K562 (cell line): ENCODE measurements around the gene KPNB1. TPM values are rescaled to one million over a fixed set of nuclear protein-coding genes. Genes with fewer than 3 reads are reported as not detected.
A peak's percentile ranks its signal among the peaks of the same experiment; 100 is the strongest.

Source experiments
- CBX1 ChIP-seq: sonication (generic); IDR thresholded peaks from 2 replicates; pipeline ENCODE4 v1.6.1; 2016; ENCODE audit warnings: antibody characterized with exemption, low read depth, mild to moderate bottlenecking
- CCAR2 ChIP-seq: fragments of 200-400 bp; formaldehyde crosslinking; IDR thresholded peaks from 2 replicates; pipeline ENCODE4 v1.6.1; 2017; ENCODE audit warnings: mild to moderate bottlenecking, low read depth, low read length
- CREB1 ChIP-seq, 2 experiments: sonication (generic) in 1 of 2; formaldehyde crosslinking in 1 of 2; IDR thresholded peaks; 2 replicates each; pipeline versions ENCODE4 v1.6.1 to v1.8.0; 2012 to 2022; ENCODE audit warnings: inconsistent platforms in 1 of 2, mild to moderate bottlenecking in 1 of 2, missing genetic modification reagents in 1 of 2, moderate library complexity in 1 of 2
- DLX4 ChIP-seq: fragments of 250-450 bp; sonication (Bioruptor Pico); IDR thresholded peaks from 2 replicates; pipeline ENCODE4 v1.6.1; 2021; ENCODE audit warnings: mild to moderate bottlenecking
- FOXA3 ChIP-seq, 2 experiments: fragments of 450-650 bp in 1 of 2; sonication (generic) in 1 of 2; formaldehyde crosslinking; IDR thresholded peaks in 1 of 2; conservative IDR thresholded peaks in 1 of 2; 2 replicates each; pipeline versions ENCODE4 v1.4.0 to v1.8.0; 2020 to 2022; ENCODE audit warnings: mild to moderate bottlenecking in 2 of 2, missing genetic modification reagents in 1 of 2
- HDAC1 ChIP-seq, 2 experiments: fragments of 450-650 bp; IDR thresholded peaks; 2 replicates each; pipeline ENCODE4 v1.6.1; 2016 to 2017; ENCODE audit warnings: inconsistent platforms in 1 of 2, mild to moderate bottlenecking in 1 of 2, moderate library complexity in 1 of 2
- ILK ChIP-seq: fragments of 450-650 bp; IDR thresholded peaks from 2 replicates; pipeline ENCODE4 v1.6.1; 2016; ENCODE audit warnings: missing genetic modification characterization, low read depth, mild to moderate bottlenecking, missing compliant biosample characterization, moderate library complexity, borderline replicate concordance
- LCOR ChIP-seq: sonication (generic); formaldehyde crosslinking; IDR thresholded peaks from 2 replicates; pipeline ENCODE4 v1.8.0; 2022; ENCODE audit warnings: mild to moderate bottlenecking, missing genetic modification reagents
- NCOA2 ChIP-seq, 2 experiments: fragments of 450-650 bp; IDR thresholded peaks; 2 replicates each; pipeline ENCODE4 v1.6.1; 2018; ENCODE audit warnings: mild to moderate bottlenecking in 2 of 2, moderate library complexity in 1 of 2; ENCODE audit not compliant: partially characterized antibody in 2 of 2
- SNRNP70 ChIP-seq: fragments of 200-400 bp; formaldehyde crosslinking; optimal IDR thresholded peaks from 2 replicates; pipeline ENCODE3; 2017; ENCODE audit warnings: low read depth, low read length
- TEAD2 ChIP-seq: fragments of 450-650 bp; IDR thresholded peaks from 2 replicates; pipeline ENCODE4 v1.6.1; 2016; ENCODE audit warnings: missing genetic modification characterization, control low read depth, missing compliant biosample characterization
- ZFP30 ChIP-seq: fragments of 250-450 bp; sonication (Bioruptor Pico); IDR thresholded peaks from 2 replicates; pipeline ENCODE4 v1.8.0; 2022; ENCODE audit warnings: moderate library complexity, mild to moderate bottlenecking, inconsistent platforms, borderline replicate concordance
- ZNF277 ChIP-seq: fragments of 250-450 bp; sonication (Bioruptor Pico); IDR thresholded peaks from 2 replicates; pipeline ENCODE4 v1.8.0; 2022; ENCODE audit warnings: inconsistent platforms, mild to moderate bottlenecking, moderate library complexity, borderline replicate concordance
- ZNF655 ChIP-seq: fragments of 250-450 bp; sonication (Bioruptor Pico); IDR thresholded peaks from 2 replicates; pipeline ENCODE4 v1.5.0; 2021
- ZNF785 ChIP-seq: fragments of 250-450 bp; sonication (Bioruptor Pico); IDR thresholded peaks from 2 replicates; pipeline ENCODE4 v1.4.0; 2020; ENCODE audit warnings: mild to moderate bottlenecking
- polyA plus RNA-seq, 8 experiments: library from polyadenylated mRNA; depleted of rRNA in 4 of 8; stranded (reverse) in 5 of 8; unstranded in 3 of 8; fragments of >200 nt; fragmentation: Nextera tagmentation in 2 of 8; fragmentation: Illumina TruSeq in 1 of 8; extraction: Ambion mirVana in 2 of 8; extraction: Trizol in 1 of 8; gene quantifications; 2 replicates each; pipeline versions ENCODE4 v1.2.1 to v1.2.3, GENCODE V29; 2011 to 2014; ENCODE audit warnings: inconsistent platforms in 1 of 8, missing spikeins in 1 of 8
- total RNA-seq, 7 experiments: library from RNA; depleted of rRNA in 6 of 7; stranded (reverse); fragments of >200 nt in 6 of 7; fragmentation: Illumina TruSeq in 2 of 7; extraction: Trizol in 2 of 7; gene quantifications; 2 replicates each; pipeline versions ENCODE4 v1.2.1 to v1.2.3, GENCODE V29; 2011 to 2021; ENCODE audit warnings: low replicate concordance in 1 of 7
- TF ChIP-seq, protein P1 (sequence below): fragments of 200-800 bp; sonication (Bioruptor generic); IDR thresholded peaks from 2 replicates; pipeline ENCODE4 v1.6.1; 2017; ENCODE audit warnings: missing genetic modification characterization, missing compliant biosample characterization
- TF ChIP-seq, protein P2 (sequence below): sonication (generic); formaldehyde crosslinking; IDR thresholded peaks from 2 replicates; pipeline ENCODE4 v1.8.0; 2023; ENCODE audit warnings: mild to moderate bottlenecking, missing genetic modification reagents

Gene KPNB1
- total and polyA plus RNA-seq, 9 of the 15 experiments (the other 6 are each of a cell fraction or from before 2014, with no cell fraction given), result 154 to 622 (median 354) TPM

DNA sequence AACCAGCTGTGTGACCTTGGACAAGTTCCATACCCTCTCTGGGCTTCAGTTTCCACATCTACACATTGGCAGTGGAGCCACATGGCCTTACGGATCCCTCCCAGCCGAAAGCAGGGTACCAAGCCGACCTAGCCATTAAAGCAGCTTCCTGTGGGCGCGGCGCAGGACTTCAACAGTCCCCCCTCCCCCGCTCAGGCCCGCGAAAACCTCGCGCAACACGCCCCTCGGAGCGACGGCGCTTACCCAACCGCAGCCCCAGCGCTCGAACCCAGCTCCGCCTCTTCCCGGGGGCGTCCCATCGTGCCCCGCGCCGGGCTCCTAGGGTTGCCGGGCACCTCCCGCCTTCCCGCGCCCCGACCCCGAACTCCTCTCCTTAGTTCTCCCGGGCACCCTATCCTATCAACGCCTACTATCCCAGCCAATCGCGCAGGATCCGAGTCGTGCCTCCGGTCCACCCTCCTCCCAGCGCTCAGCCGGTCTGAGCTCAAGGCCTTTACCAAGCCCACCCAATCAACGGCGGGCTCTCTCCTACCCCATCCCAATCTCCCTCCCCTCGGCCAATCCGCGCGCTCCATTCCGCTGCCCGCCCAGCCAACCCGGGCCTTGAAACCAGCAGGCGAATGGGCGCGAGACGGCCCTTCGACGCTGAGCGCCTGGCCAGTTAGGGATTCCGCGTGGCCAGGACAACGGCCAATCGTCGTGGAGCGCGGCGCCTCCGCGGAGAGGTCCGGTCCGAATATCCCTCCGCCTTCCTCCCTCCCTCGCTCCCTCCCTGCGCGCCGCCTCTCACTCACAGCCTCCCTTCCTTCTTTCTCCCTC lies at the start of gene KPNB1 (continued):
- TF ChIP-seq, protein P1, sequence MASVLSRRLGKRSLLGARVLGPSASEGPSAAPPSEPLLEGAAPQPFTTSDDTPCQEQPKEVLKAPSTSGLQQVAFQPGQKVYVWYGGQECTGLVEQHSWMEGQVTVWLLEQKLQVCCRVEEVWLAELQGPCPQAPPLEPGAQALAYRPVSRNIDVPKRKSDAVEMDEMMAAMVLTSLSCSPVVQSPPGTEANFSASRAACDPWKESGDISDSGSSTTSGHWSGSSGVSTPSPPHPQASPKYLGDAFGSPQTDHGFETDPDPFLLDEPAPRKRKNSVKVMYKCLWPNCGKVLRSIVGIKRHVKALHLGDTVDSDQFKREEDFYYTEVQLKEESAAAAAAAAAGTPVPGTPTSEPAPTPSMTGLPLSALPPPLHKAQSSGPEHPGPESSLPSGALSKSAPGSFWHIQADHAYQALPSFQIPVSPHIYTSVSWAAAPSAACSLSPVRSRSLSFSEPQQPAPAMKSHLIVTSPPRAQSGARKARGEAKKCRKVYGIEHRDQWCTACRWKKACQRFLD (CRISPR knock-in tag), result peak; percentile 98
- TF ChIP-seq HDAC1 (IDR thresholded peaks at IDR 0.05), result peak; percentile 35 to 90; a peak in 3 of 4 replicates
- TF ChIP-seq NCOA2 (IDR thresholded peaks at IDR 0.05; ENCODE audit: partially characterized antibody in 2 of 2), result no peak
- no peak for TF ChIP-seq ZNF277
- peak; percentile 98 for TF ChIP-seq CBX1
- no peak for TF ChIP-seq ZFP30 (CRISPR knock-in tag)
- no peak for TF ChIP-seq FOXA3 (CRISPR knock-in tag; conservative IDR thresholded peaks at IDR 0.05 in 1 of 2, IDR thresholded peaks at IDR 0.05 in 1 of 2)
- no peak for TF ChIP-seq SNRNP70
- TF ChIP-seq DLX4, result no peak
- no peak for TF ChIP-seq ZNF655 (CRISPR knock-in tag)
- TF ChIP-seq ZNF785 (CRISPR knock-in tag), result no peak
- TF ChIP-seq ILK (tag), result no peak
- TF ChIP-seq, protein P2, sequence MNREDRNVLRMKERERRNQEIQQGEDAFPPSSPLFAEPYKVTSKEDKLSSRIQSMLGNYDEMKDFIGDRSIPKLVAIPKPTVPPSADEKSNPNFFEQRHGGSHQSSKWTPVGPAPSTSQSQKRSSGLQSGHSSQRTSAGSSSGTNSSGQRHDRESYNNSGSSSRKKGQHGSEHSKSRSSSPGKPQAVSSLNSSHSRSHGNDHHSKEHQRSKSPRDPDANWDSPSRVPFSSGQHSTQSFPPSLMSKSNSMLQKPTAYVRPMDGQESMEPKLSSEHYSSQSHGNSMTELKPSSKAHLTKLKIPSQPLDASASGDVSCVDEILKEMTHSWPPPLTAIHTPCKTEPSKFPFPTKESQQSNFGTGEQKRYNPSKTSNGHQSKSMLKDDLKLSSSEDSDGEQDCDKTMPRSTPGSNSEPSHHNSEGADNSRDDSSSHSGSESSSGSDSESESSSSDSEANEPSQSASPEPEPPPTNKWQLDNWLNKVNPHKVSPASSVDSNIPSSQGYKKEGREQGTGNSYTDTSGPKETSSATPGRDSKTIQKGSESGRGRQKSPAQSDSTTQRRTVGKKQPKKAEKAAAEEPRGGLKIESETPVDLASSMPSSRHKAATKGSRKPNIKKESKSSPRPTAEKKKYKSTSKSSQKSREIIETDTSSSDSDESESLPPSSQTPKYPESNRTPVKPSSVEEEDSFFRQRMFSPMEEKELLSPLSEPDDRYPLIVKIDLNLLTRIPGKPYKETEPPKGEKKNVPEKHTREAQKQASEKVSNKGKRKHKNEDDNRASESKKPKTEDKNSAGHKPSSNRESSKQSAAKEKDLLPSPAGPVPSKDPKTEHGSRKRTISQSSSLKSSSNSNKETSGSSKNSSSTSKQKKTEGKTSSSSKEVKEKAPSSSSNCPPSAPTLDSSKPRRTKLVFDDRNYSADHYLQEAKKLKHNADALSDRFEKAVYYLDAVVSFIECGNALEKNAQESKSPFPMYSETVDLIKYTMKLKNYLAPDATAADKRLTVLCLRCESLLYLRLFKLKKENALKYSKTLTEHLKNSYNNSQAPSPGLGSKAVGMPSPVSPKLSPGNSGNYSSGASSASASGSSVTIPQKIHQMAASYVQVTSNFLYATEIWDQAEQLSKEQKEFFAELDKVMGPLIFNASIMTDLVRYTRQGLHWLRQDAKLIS (CRISPR knock-in tag), result peak; percentile 90; the same call in 1 of the 2 replicates
- TF ChIP-seq CREB1 (IDR thresholded peaks at IDR 0.05), result peak; percentile 73
- peak; percentile 90 for TF ChIP-seq CREB1 (CRISPR knock-in tag; IDR thresholded peaks at IDR 0.05)
- no peak for TF ChIP-seq CCAR2
- no peak for TF ChIP-seq TEAD2 (tag)
- peak; percentile 93 for TF ChIP-seq LCOR (CRISPR knock-in tag)
